ENCODE results near the gene CEP135.
"Not testable (repeated sequence)": the region's sequence is repeated elsewhere in the genome, so short reads cannot be mapped to it uniquely, and the experiment has no call there.

Gene CEP135, protein sequence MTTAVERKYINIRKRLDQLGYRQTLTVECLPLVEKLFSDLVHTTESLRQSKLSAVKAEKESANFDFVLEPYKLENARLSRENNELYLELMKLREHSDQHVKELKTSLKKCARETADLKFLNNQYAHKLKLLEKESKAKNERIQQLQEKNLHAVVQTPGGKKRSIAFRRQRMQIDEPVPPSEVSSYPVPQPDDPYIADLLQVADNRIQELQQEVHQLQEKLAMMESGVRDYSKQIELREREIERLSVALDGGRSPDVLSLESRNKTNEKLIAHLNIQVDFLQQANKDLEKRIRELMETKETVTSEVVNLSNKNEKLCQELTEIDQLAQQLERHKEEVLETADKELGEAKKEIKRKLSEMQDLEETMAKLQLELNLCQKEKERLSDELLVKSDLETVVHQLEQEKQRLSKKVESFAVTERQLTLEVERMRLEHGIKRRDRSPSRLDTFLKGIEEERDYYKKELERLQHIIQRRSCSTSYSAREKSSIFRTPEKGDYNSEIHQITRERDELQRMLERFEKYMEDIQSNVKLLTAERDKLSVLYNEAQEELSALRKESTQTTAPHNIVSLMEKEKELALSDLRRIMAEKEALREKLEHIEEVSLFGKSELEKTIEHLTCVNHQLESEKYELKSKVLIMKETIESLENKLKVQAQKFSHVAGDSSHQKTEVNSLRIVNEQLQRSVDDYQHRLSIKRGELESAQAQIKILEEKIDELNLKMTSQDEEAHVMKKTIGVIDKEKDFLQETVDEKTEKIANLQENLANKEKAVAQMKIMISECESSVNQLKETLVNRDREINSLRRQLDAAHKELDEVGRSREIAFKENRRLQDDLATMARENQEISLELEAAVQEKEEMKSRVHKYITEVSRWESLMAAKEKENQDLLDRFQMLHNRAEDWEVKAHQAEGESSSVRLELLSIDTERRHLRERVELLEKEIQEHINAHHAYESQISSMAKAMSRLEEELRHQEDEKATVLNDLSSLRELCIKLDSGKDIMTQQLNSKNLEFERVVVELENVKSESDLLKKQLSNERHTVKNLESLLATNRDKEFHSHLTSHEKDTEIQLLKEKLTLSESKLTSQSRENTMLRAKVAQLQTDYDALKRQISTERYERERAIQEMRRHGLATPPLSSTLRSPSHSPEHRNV

DNA sequence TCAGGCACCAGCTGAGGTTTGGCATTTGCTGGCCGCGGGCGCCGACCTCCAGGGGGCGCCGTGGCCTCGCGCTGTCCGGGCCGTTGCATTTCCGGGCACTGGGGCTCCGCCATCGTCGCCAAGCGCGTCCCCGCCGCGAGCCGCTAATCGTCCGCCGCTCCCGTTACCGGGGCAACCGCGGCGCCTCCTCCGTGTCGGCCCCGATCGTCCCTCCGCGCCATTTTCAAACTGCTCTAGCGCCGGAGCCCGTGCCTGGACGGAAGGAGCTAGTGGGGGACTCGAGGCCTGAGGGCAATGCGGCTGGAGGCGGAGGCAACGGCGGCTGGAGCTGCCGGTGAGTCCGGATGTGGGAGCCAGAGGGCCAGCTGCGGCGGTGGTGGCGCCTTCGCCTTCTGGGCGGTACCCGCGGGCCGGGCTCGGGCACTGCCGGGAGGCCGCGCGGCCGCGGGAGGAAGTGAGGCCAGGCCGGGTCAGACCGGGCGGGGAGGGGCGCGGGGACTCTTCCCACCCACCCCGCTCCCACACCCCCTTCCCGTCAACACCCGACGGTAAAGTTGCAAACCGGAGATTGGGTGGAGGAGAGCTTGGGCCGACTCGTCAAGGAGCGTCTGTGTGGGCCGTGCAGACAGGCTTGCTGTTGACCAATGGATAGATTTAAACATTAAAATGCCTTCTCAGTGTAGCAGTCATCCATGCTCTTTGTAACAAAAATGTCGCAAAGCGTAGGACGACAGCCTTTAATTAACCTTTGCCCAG lies at the start of gene CEP135:
TSS of gene CEP135 (plus strand) at position 220 of the 756 bp plus-strand sequence. CDS start 3,186 bp downstream, outside the sequence.
- DNase-seq = peak; percentile 73

DNA sequence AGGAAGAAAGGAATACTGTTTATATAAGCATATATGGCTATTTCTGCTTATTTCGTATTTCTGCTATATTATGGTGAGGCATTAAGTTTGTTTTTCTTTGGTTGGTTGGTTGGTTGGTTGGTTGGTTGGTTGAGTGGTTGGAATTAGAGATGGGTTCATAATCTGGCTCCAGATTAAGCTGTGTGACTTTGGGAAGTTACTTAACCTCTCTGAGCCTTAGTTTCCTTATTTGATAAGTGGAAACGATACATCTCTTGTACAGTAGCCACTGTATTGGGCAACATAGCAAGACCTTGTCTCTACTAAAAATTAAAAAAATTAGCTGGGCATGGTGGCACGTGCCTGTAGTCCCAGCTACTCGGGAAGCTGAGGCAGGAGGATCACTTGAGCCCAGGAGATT lies 46.1 kb upstream of the CEP135 start:
- no peak for DNase-seq

DNA sequence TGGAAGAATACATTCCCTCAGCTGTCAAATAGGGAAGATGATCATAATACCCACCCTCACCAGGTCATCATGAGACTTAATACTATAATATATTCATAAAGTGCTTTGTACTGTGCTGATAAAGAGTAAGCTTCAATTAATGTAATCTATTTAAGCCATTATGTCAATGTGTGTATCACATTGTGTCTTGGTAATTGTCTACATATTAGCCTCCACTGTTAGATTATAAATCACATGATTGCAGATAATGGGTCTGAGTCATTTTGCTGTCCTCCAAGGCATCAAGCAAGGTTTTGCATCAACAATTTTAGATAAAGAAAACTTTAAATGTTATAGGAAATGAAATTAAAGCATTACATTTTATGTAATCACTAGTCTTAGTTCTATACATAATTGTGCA lies 45.2 kb upstream of the CEP135 start:
- DNase-seq = no peak

DNA sequence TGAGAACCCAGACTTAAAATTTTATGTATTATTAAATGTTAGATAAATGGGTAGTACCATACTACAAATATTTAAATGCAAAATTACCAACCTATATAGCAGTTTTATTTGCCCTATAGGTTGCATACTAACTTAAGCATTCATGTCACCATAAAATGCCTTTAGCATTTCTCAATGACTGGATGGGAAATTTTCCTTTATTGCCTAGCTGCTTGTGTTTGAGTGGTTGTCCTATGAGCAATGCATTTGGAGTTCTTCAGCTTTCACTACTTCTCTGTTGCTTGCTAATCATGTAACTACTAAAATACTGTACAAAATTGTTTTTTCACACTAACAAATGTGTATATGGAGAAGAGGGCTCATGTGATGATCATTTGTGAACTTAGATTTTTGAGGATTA lies 44.2 kb upstream of the CEP135 start:
- DNase-seq = no peak

DNA sequence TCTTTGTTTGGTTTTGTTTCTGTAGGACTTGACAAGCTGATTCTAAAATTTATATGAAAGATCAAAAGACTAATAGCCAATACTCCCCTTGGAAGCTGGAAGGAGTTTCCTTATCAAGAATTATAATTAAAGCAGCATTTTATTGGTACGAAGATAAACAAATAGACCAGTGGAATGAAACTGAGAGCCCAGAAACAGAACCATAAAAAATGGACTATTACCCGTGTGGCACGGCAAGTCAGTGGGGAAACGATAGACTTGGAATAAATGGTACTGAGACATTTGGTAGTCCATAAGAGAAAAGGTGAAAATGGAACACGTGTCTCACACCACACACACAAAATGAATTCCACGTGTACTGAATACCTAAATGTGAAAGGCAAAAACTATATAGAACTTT lies 42.4 kb upstream of the CEP135 start:
- DNase-seq = no peak

DNA sequence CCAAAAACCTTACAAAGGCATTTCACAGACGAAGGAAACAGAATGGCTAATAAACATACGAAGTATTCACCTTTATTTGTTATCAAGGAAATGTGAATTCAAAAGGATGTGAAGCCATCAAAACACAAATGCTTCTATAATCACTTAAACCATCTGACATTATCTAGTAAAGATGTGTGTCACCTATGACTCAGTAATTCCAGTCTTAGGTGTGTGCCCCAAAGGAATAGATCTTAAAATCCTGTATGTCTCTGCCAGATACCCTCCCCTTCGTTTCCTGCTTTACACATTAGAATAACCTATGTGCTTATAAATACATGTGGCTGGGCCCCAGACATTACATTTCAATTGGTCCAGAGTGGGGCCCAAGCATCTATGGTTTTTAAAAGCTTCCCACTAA lies 41.8 kb upstream of the CEP135 start:
- DNase-seq = no peak

DNA sequence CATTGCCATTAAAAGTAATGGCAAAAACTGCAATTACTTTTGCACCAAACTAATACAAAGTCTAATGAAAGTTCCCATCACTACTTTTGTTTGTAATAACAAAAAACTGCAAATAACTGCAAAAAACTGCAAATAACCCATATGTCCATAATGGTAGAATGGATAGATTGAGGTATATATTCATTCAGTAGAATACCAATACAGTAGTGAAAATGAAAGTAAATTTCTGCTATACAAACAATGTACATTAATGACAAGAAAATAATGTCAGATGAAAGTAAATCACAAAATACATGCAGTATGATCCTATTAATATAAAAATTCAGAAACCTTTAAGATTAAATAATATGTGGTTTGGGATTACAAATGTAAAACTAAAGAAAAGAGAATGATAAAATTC lies 41.3 kb upstream of the CEP135 start:
- no peak for DNase-seq

DNA sequence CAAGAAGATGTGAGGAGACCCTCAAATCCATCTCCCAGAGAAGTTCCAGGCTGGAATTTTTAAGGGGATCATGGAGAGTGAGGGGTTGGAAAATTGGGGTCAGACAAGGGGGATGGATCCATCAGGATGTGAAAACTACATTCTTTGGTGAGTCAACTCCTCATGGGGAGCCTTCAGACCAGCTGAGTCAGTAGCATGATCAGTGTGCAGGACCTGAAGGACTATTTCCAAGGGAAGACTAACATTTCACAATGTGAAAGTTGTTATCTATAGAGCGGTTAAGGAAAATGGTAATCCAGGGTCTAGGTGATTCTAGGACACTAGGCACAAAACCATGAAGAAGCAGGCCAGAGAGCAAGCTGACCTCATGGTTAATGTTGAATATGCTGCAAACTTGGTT lies 38.6 kb upstream of the CEP135 start:
- DNase-seq = no peak

DNA sequence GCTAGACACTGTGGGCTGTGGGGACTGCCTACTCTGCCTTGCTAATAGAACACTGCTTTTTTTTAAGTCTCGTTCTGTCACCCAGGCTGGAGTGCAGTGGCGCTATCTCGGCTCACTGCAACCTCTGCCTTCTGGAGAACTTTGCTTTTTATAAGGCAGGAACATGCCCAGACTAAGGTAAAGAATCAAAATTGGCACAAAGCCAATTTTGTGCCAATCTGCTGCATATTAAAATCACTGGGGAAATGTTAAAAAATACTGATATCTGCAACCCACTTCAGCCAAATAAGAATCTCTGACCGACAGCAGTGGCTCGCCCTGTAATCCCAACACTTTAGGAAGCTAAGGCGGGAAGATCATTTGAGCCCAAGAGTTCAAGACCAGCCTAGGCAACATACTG lies 36.5 kb upstream of the CEP135 start:
- DNase-seq = no peak

DNA sequence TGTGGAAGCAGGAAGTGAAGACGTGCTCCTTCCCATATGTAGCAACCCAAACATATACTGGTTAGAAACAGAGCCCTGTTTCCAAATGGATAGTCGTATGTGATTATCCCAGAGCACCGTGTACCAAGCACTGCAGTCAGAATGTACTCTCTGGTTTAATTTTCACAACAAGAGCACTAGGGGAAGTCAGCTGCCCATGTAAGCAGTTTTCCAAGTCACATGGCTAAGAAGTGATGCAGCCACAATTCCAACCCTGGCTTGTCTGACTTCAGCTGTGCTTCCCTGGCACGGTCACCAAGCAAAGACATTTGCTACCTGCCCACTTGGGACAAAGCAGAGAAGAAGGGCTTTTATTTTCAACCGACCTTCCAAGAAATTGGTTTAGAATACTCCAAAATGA lies 28.2 kb upstream of the CEP135 start:
- DNase-seq = no peak

DNA sequence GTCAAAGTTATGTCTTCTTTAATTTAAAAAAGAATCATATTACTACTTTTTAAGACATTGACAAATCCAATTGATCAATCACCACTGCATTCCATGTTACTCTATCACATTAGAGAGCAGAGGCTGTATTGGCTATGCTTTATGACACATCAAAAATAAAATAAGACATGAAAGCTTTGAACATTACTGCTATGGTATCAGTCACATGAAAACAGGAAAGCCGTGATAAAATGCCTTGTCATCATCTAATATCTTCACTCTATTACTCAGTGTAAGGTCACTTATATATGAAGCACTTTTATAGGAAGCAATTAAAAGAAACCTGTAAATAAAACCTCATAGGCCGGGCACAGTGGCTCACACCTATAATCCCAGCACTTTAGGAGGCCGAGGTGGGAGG lies 27.7 kb upstream of the CEP135 start:
- DNase-seq = no peak

DNA sequence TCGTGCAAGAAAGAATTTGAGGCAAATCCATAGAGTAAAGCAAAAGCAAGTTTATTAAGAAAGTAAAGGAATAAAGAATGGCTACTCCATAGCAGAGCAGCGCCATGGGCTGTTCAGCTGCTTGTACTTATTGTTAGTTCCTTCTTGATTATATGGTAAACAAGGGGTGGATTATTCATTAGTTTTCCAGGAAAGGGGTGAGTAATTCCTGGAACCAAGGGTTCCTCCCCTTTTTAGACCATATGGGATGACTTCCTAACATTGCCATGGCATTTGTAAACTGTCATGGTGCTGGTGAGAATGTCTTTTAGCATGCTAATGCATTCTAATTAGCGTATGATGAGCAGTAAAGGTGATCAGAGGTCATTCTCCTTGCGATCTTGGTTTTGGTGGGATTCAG lies 23.5 kb upstream of the CEP135 start:
- no peak for DNase-seq

DNA sequence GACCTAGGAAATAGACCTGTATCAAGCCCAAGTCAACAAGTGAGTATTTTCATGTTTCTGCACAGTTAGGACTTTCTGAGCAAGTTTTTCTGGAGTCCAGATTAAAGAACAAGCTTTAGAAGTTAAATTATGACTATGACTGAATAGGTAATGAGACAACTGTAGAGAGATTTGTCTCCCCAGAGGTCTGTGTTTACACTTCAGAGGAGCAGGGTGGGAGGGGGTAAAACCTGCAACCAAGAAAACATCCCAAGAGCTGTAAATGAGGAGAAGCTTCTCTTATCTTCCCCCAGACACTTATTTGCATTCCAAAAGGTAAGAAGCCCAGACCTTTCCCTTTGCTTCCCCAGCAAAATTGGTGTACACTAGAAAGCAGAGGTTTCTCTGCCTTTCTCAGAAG lies 22.1 kb upstream of the CEP135 start:
- no peak for DNase-seq

DNA sequence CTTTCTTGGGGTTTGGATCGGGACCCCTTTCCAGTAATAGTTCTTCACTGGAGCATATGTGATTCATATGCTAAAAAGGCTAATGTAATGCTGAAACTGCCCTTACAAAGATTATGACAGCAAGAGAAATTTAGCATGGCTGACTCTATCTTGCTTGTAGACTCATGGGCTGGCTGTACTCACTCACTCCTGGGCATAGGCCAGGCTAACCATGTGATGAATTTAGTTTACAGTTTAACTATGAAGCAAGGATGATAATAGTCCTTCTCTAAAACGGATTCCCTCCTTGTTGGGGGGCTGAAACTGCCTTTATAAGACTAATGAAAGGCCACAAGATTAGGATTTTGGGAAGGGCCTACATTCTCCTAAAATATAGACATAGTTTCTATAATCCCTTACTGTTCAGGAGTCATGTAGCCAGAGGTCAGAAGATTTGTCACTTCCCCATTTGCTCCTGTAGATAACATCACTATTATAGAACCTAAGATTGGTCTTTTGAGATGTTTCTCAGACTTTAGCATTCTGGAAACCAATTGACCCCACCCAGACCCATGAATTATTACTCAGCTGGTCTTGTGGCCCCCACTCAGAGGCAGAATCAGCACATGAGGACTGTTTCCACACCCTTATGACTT lies 20.8 kb upstream of the CEP135 start:
- DNase-seq = no peak

DNA sequence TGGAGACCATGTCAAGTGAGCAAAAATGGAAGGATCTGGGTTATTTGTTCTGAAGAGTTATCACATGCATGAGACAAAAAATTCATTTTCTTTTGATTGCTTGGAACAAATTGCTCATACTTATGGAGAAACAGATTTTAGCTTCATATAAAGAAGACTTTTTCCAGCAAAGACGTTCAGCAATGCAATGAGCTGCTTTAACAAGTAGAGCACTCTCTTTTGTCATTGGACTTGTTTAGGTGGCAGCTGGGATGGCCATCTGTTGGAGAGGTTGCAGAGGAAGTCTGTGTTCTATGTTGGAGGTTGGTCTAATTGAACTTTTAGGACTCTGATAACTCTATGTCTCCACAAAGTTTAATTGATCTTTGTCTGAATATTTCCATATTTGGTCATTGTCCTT lies 19.9 kb upstream of the CEP135 start:
- DNase-seq = no peak

DNA sequence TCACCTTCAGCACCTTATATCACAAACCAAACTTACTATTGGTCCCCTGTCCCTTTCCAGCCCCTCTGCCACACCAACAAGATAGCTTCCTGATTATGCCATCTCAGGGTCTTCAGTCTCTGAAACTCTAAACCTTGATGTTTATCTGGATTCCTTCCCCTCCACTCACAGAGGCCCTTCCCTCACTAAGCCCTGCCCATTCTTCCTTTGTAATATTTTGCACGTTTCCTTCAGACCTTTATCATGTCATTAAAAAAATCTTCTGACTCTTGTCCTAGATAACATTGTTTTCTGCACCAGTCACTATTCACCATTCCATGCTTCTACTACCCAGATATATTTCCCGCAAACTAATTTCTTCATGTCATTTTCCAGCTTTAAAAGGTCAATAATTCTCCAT lies 17.7 kb upstream of the CEP135 start:
- no peak for DNase-seq

DNA sequence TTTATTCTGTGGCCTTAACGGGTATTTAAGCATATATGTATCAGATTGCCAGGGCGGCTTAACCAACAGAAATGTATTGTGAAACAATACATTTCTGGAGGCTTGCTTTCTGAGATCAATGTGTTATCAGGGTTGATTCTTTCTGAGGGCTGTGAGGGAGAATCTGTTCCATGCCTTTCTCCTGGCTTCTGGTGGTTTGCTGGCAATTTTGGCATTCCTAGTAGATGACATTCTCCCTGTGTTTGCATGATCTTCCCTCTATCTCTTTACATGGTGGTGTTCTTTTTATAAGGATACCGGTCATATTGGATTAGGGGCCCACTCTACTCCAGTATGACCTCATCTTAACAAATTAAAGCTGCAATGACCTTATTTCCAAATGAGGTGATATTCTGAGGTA lies 16.9 kb upstream of the CEP135 start:
- DNase-seq = no peak

DNA sequence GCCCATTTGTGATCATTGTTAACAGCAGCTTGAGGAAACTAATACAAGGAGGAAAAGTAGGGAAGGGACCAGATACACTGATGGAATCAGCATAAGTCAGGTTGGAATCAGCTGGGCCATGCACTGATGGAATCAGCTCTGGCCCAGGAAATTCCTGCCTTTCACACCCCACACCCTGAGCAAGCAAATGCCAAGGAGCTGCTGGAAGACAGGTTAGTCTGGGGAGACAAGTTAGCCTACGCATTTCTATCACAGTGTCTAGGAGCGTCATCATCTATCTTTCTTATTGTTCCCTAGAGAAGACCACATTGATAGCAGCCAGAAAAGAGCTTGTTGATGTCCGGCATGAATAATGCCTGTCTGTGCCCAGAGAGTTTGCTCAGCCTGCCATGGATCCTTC lies 16.2 kb upstream of the CEP135 start:
- DNase-seq = no peak

DNA sequence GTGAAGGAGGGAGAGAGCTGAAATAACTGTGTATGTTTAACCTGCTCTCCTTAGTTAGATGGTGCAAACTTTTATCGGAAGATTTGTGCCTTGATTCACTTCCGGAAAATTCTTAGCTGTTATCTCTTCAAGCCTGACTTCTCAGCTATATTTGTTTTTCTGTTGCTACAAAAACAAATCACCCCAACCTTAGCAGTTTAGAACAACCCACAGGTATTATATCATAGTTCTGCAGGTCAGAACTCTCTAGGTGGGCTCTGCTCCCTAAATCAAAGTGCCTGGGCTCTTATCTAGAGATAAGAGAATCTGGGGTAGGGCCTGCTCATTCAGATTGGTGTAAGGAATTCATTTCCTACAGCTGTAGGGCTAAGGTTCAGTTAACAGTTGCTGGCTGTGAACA lies 15.1 kb upstream of the CEP135 start:
- no peak for DNase-seq

DNA sequence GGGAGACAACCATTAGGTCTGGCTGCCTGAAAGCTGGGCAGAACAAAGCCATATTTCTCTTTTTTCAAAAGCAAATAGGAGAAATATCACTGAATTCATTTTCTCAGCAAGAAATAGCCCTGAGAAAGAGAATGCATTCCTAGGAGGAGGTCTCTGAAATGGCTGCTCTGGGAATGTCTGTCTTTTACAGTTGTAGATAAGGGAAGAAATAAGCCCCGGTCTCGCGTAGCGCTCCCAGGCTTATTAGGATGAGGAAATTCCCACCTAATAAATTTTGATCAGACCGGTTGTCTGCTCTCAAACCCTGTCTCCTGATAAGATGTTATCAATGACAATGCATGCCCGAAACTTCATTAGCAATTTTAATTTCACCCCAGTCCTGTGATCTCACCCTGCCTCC lies 12.8 kb upstream of the CEP135 start:
- DNase-seq = not testable (repeated sequence)

DNA sequence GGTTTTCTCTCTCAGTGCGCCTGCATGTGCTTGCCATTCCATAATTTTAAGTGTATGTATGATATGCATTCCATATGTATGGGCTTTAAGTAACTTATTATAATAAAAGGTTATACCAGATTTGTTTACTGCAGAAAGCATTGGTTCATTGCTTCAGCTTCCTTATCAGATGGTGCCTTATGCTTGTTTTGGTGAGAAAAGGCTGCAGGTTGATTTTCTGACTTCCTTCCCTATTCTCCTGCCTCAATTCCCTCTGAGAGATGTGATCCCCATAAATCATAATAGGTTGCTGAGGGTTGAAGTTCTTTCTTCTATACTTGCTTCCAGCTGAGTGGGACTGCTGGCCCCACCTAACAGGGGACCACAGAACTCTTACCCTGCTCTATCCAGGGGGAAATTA lies 10.3 kb upstream of the CEP135 start:
- no peak for DNase-seq

DNA sequence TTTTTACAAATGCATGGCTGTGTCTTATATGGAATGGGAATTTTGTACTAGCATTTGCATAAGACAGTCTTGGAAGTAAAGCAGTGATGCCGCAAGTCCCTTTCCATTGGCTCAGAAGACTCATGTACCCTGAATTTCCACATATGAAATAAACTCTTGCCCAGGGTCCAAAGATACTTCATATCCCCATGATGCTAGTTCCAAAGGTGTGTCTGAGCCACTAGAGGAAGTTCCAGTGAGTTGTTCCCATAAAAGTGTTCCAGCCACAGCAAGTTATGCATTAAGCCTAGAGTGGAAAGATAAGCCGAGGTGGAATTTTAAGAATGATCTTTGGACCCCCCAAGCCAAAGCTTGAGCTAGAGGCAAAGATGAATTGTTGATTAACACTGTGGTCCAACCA lies 9.3 kb upstream of the CEP135 start:
- no peak for DNase-seq
